K562 (cell line): ENCODE results near the gene IL1RAPL2. TPM values are rescaled to one million over a fixed set of nuclear protein-coding genes. Genes with fewer than 3 reads are reported as not detected.

Experiments
- ATAC-seq: fragments of 200-7000 bp; cut with Tn5 transposase; 3 replicates; pipeline ENCODE4 v1.9.1; 2020; ENCODE audit warnings: moderate library complexity
- BruUV-seq: library from RNA; stranded (reverse); fragments of 400-500 nt; replicated peaks from 2 replicates; lab custom pipeline; 2021; lab: Mats Ljungman, UMichigan
- CTCF ChIA-PET: fragments of 300-600 bp; formaldehyde crosslinking; extraction: SDS; loops from one replicate; lab custom pipeline; 2021; ENCODE audit warnings: low intra/inter-chr PET ratio; lab: Yijun Ruan, JAX
- POLR2A ChIA-PET: fragments of 300-600, 350-650 bp; sonication (Branson Sonifier 250); formaldehyde crosslinking; extraction: SDS; loops from one replicate; lab custom pipeline; 2021; ENCODE audit warnings: antibody characterized with exemption, inconsistent platforms; lab: Yijun Ruan, JAX
- DNase-seq, 4 experiments: peaks; one replicate each; pipeline versions ENCODE4 v3.0.0 to v3.0.0-alpha.2; 2011 to 2018; ENCODE audit warnings: low spot score in 3 of 4, mixed read lengths in 3 of 4; ENCODE audit errors: extremely low read depth in 1 of 4
- FAIRE-seq: peaks from 2 replicates; lab custom pipeline; 2011; peaks lifted over from hg19 to GRCh38; lab: Jason Lieb, UNC
- H2AFZ ChIP-seq: 2 replicates; pipeline ENCODE4 v1.6.0; 2011; ENCODE audit warnings: low read depth, low read length, control low read depth, inconsistent platforms
- H3K27ac ChIP-seq: fragments of 200-600 bp; 3 replicates; pipeline ENCODE4 v1.8.0; 2011; ENCODE audit warnings: low read depth, mild to moderate bottlenecking, control low read depth, inconsistent platforms, low read length, moderate library complexity, mixed read lengths; ENCODE audit errors: extremely low read depth
- H3K27me3 ChIP-seq, 2 experiments: fragments of 300-600 bp in 1 of 2; 2 replicates in 1 of 2; 3 replicates in 1 of 2; pipeline versions ENCODE4 v1.6.0 to v1.8.0; 2011; ENCODE audit warnings: inconsistent platforms in 2 of 2, low read length in 2 of 2, mild to moderate bottlenecking in 1 of 2, mixed read lengths in 1 of 2, moderate library complexity in 1 of 2; ENCODE audit not compliant: control insufficient read depth in 2 of 2, insufficient read depth in 2 of 2
- H3K36me3 ChIP-seq: fragments of 300-600 bp; 3 replicates; pipeline ENCODE4 v1.8.0; 2011; ENCODE audit warnings: mild to moderate bottlenecking, low read length, inconsistent platforms; ENCODE audit not compliant: control insufficient read depth, insufficient read depth
- H3K4me1 ChIP-seq, 2 experiments: fragments of 200-600 bp in 1 of 2; replicated peaks in 1 of 2; 2 replicates in 1 of 2; 3 replicates in 1 of 2; pipeline versions ENCODE4 v1.5.1 to v1.8.0; 2011; ENCODE audit warnings: inconsistent platforms in 2 of 2, low read length in 2 of 2, mild to moderate bottlenecking in 1 of 2, mixed read lengths in 1 of 2, moderate library complexity in 1 of 2; ENCODE audit not compliant: control insufficient read depth in 2 of 2, insufficient read depth in 2 of 2
- H3K4me2 ChIP-seq: 2 replicates; pipeline ENCODE4 v1.6.1; 2011; ENCODE audit warnings: low read length, control low read depth, inconsistent platforms, mixed read lengths; ENCODE audit not compliant: insufficient read depth
- H3K4me3 ChIP-seq: fragments of 200-600 bp; sonication (generic), shearing (Covaris generic); 2 replicates; pipeline ENCODE4 v1.5.1; 2016; ENCODE audit warnings: control low read depth, inconsistent platforms
- H3K79me2 ChIP-seq: fragments of 200-600 bp; 3 replicates; pipeline ENCODE4 v1.8.0; 2011; ENCODE audit warnings: low read length, inconsistent platforms; ENCODE audit not compliant: control insufficient read depth, insufficient read depth
- H3K9ac ChIP-seq, 2 experiments: 2 replicates each; pipeline versions ENCODE4 v1.6.0 to v1.6.1; 2011; ENCODE audit warnings: low read depth in 2 of 2, low read length in 2 of 2, control low read depth in 1 of 2, inconsistent platforms in 1 of 2, mild to moderate bottlenecking in 1 of 2, mixed read lengths in 1 of 2; ENCODE audit not compliant: insufficient read depth in 1 of 2
- H3K9me1 ChIP-seq: one replicate; pipeline ENCODE4 v1.6.0; 2011; ENCODE audit warnings: inconsistent platforms, mild to moderate bottlenecking, low read length, moderate library complexity; ENCODE audit not compliant: control insufficient read depth, insufficient read depth
- H3K9me3 ChIP-seq: replicated peaks from 2 replicates; pipeline ENCODE4 v1.5.1; 2011; ENCODE audit warnings: low read depth, low read length, inconsistent platforms; ENCODE audit not compliant: control insufficient read depth, insufficient read depth
- H4K20me1 ChIP-seq: replicated peaks from 2 replicates; pipeline ENCODE4 v1.6.1; 2011; ENCODE audit warnings: low read length, inconsistent platforms, mixed read lengths; ENCODE audit not compliant: control insufficient read depth, insufficient read depth
- ARID1B ChIP-seq: fragments of 450-650 bp; IDR thresholded peaks from 2 replicates; pipeline ENCODE4 v1.6.1; 2016; ENCODE audit warnings: antibody characterized with exemption, mild to moderate bottlenecking, inconsistent platforms
- ATF3 ChIP-seq, 2 experiments: fragments of 450-650 bp in 1 of 2; sonication (generic) in 1 of 2; formaldehyde crosslinking in 1 of 2; IDR thresholded peaks in 1 of 2; conservative IDR thresholded peaks in 1 of 2; 2 replicates each; pipeline versions ENCODE4 v1.6.1 to v1.8.1; 2016 to 2023; ENCODE audit warnings: mild to moderate bottlenecking in 2 of 2, moderate library complexity in 2 of 2, inconsistent platforms in 1 of 2, missing genetic modification reagents in 1 of 2
- CBFB ChIP-seq: sonication (generic); formaldehyde crosslinking; IDR thresholded peaks from 2 replicates; pipeline ENCODE4 v1.4.0; 2020; ENCODE audit warnings: mild to moderate bottlenecking, missing genetic modification reagents
- CHAMP1 ChIP-seq: fragments of 450-650 bp; IDR thresholded peaks from 2 replicates; pipeline ENCODE4 v1.6.1; 2016; ENCODE audit warnings: mild to moderate bottlenecking
- DLX4 ChIP-seq: fragments of 250-450 bp; sonication (Bioruptor Pico); IDR thresholded peaks from 2 replicates; pipeline ENCODE4 v1.6.1; 2021; ENCODE audit warnings: mild to moderate bottlenecking
- KHSRP ChIP-seq: fragments of 450-650 bp; IDR thresholded peaks from 2 replicates; pipeline ENCODE4 v1.6.1; 2017
- MAX ChIP-seq: sonication (generic); formaldehyde crosslinking; IDR thresholded peaks from 2 replicates; pipeline ENCODE4 v1.9.0; 2022; ENCODE audit warnings: mild to moderate bottlenecking, missing genetic modification reagents
- MEF2D ChIP-seq: conservative IDR thresholded peaks from 2 replicates; pipeline ENCODE4 v1.6.1; 2016; ENCODE audit warnings: low read depth, missing genetic modification characterization, missing compliant biosample characterization
- RUNX1 ChIP-seq: sonication (generic); IDR thresholded peaks from 2 replicates; pipeline ENCODE4 v1.6.1; 2016; ENCODE audit warnings: antibody characterized with exemption, low read depth
- TARDBP ChIP-seq: fragments of 450-650 bp; IDR thresholded peaks from 2 replicates; pipeline ENCODE4 v1.6.1; 2016
- TFE3 ChIP-seq: fragments of 450-650 bp; formaldehyde crosslinking; IDR thresholded peaks from 2 replicates; pipeline ENCODE4 v1.4.0; 2020; ENCODE audit warnings: mild to moderate bottlenecking, mixed read lengths
- WHSC1 ChIP-seq: IDR thresholded peaks from one replicate; pipeline ENCODE4 v1.6.1; 2012; ENCODE audit warnings: low read length, control low read depth, inconsistent platforms
- ZNF644 ChIP-seq: fragments of 200-800 bp; sonication (Bioruptor generic); IDR thresholded peaks from 2 replicates; pipeline ENCODE4 v1.6.1; 2016; ENCODE audit warnings: low read depth, missing genetic modification characterization, missing compliant biosample characterization
- WGBS: fragments of 100-300 bp; shearing (Covaris generic); methylation state at CpG from one replicate; pipeline ENCODE4 v1.1.6; 2016; ENCODE audit warnings: low coverage, mixed read lengths; ENCODE audit not compliant: insufficient coverage; ENCODE audit errors: missing lambda C conversion rate; 5-methylcytosine and 5-hydroxymethylcytosine counted together
- in situ Hi-C: fragments of 300-500 bp; cut with MboI; formaldehyde crosslinking; loops from 4 replicates; pipeline ENCODE4 v1.15.0; 2018; ENCODE audit warnings: inconsistent platforms, mixed read lengths
- intact Hi-C: fragments of 100-400 bp; cut with micrococcal nuclease; formaldehyde crosslinking; loops from 2 replicates; pipeline ENCODE4 v1.14.2; 2022
- polyA plus RNA-seq, 8 experiments: library from polyadenylated mRNA; depleted of rRNA in 4 of 8; stranded (reverse) in 5 of 8; unstranded in 3 of 8; fragments of >200 nt; fragmentation: Nextera tagmentation in 2 of 8; fragmentation: Illumina TruSeq in 1 of 8; extraction: Ambion mirVana in 2 of 8; extraction: Trizol in 1 of 8; gene quantifications; 2 replicates each; pipeline versions ENCODE4 v1.2.1 to v1.2.3, GENCODE V29; 2011 to 2014; ENCODE audit warnings: inconsistent platforms in 1 of 8, missing spikeins in 1 of 8
- total RNA-seq, 7 experiments: library from RNA; depleted of rRNA in 6 of 7; stranded (reverse); fragments of >200 nt in 6 of 7; fragmentation: Illumina TruSeq in 2 of 7; extraction: Trizol in 2 of 7; gene quantifications; 2 replicates each; pipeline versions ENCODE4 v1.2.1 to v1.2.3, GENCODE V29; 2011 to 2021; ENCODE audit warnings: low replicate concordance in 1 of 7

The IL1RAPL2 gene
- total and polyA plus RNA-seq, 9 of the 15 experiments (the other 6 are each of a cell fraction or from before 2014, with no cell fraction given) = not detected

- Histone ChIP-seq H3K27me3 (no peaks in the 10 kb centered on the region), H3K4me1 (no peaks in the 10 kb centered on the region), H2AFZ (no peak overlapping the region), H3K9ac (no peak overlapping the region), H3K9me1 (no peaks in the 10 kb centered on the region), H4K20me1 (no peaks in the 10 kb centered on the region), H3K36me3 (no peaks in the 10 kb centered on the region), H3K27ac (no peak overlapping the region), H3K4me2 (no peak overlapping the region), H3K9me3 (no peaks in the 10 kb centered on the region), H3K79me2 (no peaks in the 10 kb centered on the region), H3K4me3 (no peak overlapping the region)
- WGBS = 10% methylated on average over 4 of the region's 8 CpGs
- ATAC-seq (no peak), FAIRE-seq (no peak), DNase-seq (no peak)
- in situ Hi-C loops (no loop called here), intact Hi-C loops (no loop called here)
- ChIA-PET POLR2A (no interaction called here), CTCF (no interaction called here)
- no TSS peak for BruUV-seq
- TF ChIP-seq RUNX1 (no peak), TARDBP (no peak), MEF2D (tag) (no peak), KHSRP (no peak), ATF3 (IDR thresholded peaks at IDR 0.05) (no peak), ATF3 (CRISPR knock-in tag; conservative IDR thresholded peaks at IDR 0.05) (no peak), TFE3 (CRISPR knock-in tag) (no peak), ZNF644 (tag) (no peak), DLX4 (CRISPR knock-in tag) (no peak), CBFB (CRISPR knock-in tag) (no peak), CHAMP1 (no peak), MAX (CRISPR knock-in tag) (no peak), ARID1B (no peak), WHSC1 (no peak)
Observed at GRCh38 chrX:105260291-105261043, 694.5 kb downstream of the IL1RAPL2 start.
